Nephron (organoid): ENCODE results near the gene PEA15.

Experiments used
- H3K27ac Mint-ChIP-seq, 3 experiments: 2 replicates each; pipeline ENCODE4 v1.8.0; 2020; ENCODE audit warnings: mixed read lengths in 3 of 3, mild to moderate bottlenecking in 2 of 3, moderate library complexity in 1 of 3
- H3K27me3 Mint-ChIP-seq: 2 replicates; pipeline ENCODE4 v1.8.0; 2021; ENCODE audit warnings: low read depth, mild to moderate bottlenecking, moderate library complexity, mixed read lengths
- H3K36me3 Mint-ChIP-seq: 2 replicates; pipeline ENCODE4 v1.8.0; 2020; ENCODE audit warnings: low read depth, mixed read lengths
- H3K4me1 Mint-ChIP-seq: 2 replicates; pipeline ENCODE4 v1.8.0; 2020; ENCODE audit warnings: mixed read lengths
- H3K4me3 Mint-ChIP-seq, 3 experiments: 2 replicates each; pipeline ENCODE4 v1.8.0; 2020; ENCODE audit warnings: mild to moderate bottlenecking in 3 of 3, mixed read lengths in 3 of 3, moderate library complexity in 2 of 3
- H3K9me3 Mint-ChIP-seq: 2 replicates; pipeline ENCODE4 v1.8.0; 2020; ENCODE audit warnings: mixed read lengths
- TF ChIP-seq, protein P1 (sequence below), 3 experiments: fragments of 200-600 bp; sonication (generic); IDR thresholded peaks; one replicate each; pipeline ENCODE4 v1.5.0; 2021; ENCODE audit warnings: antibody characterized with exemption in 3 of 3; ENCODE audit not compliant: unreplicated experiment in 3 of 3

Gene PEA15

DNA sequence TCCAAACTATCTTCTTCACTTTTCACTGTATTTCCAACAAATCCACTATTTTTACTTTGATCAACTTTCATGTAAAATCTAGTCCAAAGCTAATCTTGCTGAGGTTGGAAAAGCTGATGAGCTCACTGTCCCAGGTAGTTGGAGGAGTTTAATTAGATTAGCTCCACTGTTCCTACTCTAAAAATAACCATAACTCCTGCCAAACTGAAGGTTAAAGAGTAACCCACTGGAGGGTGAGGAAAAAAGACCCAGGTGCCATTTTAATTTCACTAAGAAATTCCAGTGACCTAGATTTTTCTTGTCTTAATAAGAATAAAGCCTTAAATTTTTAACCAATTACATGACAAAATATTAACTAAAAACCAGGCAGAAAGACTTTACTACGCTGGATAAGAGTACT, 41.9 kb downstream of the PEA15 start:
- peak overlapping the region in 1 of 3 experiments; percentile 19 for H3K4me3 Mint-ChIP-seq
- TF ChIP-seq, protein P1, sequence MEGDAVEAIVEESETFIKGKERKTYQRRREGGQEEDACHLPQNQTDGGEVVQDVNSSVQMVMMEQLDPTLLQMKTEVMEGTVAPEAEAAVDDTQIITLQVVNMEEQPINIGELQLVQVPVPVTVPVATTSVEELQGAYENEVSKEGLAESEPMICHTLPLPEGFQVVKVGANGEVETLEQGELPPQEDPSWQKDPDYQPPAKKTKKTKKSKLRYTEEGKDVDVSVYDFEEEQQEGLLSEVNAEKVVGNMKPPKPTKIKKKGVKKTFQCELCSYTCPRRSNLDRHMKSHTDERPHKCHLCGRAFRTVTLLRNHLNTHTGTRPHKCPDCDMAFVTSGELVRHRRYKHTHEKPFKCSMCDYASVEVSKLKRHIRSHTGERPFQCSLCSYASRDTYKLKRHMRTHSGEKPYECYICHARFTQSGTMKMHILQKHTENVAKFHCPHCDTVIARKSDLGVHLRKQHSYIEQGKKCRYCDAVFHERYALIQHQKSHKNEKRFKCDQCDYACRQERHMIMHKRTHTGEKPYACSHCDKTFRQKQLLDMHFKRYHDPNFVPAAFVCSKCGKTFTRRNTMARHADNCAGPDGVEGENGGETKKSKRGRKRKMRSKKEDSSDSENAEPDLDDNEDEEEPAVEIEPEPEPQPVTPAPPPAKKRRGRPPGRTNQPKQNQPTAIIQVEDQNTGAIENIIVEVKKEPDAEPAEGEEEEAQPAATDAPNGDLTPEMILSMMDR (IDR thresholded peaks at IDR 0.05; ENCODE audit: unreplicated experiment in 3 of 3) = no peak
- H3K4me1 Mint-ChIP-seq = peaks cover 46% of the 10 kb centered on the region
- H3K9me3 Mint-ChIP-seq = no peaks in the 10 kb centered on the region
- H3K27me3 Mint-ChIP-seq = no peaks in the 10 kb centered on the region
- peaks cover 33% of the 10 kb centered on the region for H3K36me3 Mint-ChIP-seq
- H3K27ac Mint-ChIP-seq = peak overlapping the region; percentile 87 to 94 (median 89)

DNA sequence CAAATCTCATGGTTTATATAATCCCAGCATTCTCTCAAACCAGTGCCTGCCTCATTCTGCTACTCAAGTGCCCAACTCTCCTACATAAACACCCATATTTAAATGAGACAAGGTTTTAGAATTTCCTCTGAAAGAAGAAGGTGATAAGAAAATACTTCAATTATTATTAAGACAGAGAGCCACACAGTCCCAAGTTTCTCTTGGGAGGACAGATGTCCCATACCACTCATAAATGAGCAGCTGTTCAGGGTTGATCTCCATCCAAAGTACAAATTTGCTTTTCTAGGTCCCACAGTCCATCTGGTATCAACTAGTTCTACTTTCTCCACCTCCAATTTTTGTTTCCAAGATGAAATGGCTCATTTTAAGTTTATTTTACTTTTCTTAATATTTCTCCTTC, 45.8 kb downstream of the PEA15 start:
- TF ChIP-seq, protein P1 (IDR thresholded peaks at IDR 0.05; ENCODE audit: unreplicated experiment in 3 of 3) = no peak
- peaks cover 28% of the 10 kb centered on the region for H3K36me3 Mint-ChIP-seq
- no peaks in the 10 kb centered on the region for H3K27me3 Mint-ChIP-seq
- peaks cover 36% of the 10 kb centered on the region for H3K4me1 Mint-ChIP-seq
- H3K9me3 Mint-ChIP-seq = no peaks in the 10 kb centered on the region
- peak overlapping the region in 2 of 3 experiments; percentile 54 to 65 for H3K27ac Mint-ChIP-seq
- H3K4me3 Mint-ChIP-seq = no peak overlapping the region

DNA sequence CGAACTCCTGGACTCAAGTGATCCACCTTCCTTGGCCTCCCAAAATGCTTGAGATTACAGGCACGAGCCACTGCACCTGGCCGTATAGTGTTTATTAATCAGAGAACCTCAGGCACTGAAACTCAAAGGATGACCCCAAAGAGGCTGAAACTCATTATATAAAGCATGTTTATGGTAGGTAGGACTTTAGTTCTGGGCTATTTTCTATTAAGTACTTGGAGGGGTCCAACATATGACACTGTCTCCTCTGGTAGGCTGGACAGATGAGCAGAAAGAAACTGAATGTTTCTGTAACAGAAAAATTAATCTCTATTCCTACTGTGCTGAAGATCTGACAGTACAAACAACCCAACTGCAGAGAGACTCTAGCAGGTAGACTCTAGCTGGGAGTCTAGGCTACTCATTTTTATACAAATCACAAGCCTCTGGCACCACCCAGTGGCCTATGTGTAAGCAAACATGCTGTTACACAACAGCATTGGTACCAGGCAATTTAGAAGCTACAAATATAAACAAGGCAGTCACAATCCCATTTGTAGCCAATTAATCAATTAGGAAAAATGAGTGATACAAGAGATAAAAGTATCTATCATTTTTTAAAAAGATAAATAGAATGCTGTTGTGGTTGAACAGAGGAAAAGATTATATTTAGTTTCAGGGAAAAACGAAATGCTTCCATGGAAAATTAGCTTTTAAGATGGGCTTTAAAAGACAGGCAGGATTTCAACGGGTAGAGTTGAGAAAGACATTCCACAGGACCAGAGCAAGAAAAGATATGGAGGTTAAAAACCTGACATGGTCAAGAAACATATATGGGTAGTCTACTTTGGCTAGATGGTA, 46.7 kb downstream of the PEA15 start:
- Mint-ChIP-seq H3K27me3 (no peaks in the 10 kb centered on the region), H3K27ac (peak overlapping the region; percentile 65 to 78 (median 68)), H3K4me3 (no peak overlapping the region), H3K4me1 (peaks cover 36% of the 10 kb centered on the region), H3K9me3 (no peaks in the 10 kb centered on the region), H3K36me3 (peaks cover 28% of the 10 kb centered on the region)
- TF ChIP-seq, protein P1 (IDR thresholded peaks at IDR 0.05; ENCODE audit: unreplicated experiment in 3 of 3) = peak; percentile 74 to 79 (median 77)

DNA sequence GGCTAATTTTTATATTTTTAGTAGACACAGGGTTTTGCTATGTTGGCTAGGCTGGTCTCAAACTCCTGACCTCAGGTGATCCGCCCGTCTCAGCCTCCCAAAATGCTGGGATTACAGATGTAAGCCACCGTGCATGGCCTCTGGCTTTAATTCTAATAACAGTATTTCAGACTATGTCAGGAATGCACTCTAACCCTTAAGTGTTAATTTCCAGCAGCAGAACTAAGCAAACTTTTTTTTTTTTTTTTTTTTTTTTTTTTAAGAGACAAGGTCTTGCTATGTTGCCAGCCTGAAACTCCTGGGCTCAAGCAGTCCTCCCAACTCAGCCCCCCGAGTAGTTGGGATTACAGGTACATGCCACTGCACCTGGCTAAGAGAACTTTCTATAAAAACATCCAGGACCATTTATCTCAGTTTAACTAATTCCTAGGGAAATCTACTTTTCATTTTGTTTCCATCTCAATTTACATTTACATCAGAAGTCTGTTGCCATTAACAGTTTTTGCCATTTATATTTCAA, 50.7 kb downstream of the PEA15 start:
- peaks cover 27% of the 10 kb centered on the region for H3K36me3 Mint-ChIP-seq
- H3K27me3 Mint-ChIP-seq = no peaks in the 10 kb centered on the region
- TF ChIP-seq, protein P1 (IDR thresholded peaks at IDR 0.05; ENCODE audit: unreplicated experiment in 3 of 3) = no peak
- H3K4me1 Mint-ChIP-seq = peaks cover 60% of the 10 kb centered on the region
- no peaks in the 10 kb centered on the region for H3K9me3 Mint-ChIP-seq
- peak overlapping the region in 2 of 3 experiments; percentile 63 to 68 for H3K27ac Mint-ChIP-seq
- no peak overlapping the region for H3K4me3 Mint-ChIP-seq

DNA sequence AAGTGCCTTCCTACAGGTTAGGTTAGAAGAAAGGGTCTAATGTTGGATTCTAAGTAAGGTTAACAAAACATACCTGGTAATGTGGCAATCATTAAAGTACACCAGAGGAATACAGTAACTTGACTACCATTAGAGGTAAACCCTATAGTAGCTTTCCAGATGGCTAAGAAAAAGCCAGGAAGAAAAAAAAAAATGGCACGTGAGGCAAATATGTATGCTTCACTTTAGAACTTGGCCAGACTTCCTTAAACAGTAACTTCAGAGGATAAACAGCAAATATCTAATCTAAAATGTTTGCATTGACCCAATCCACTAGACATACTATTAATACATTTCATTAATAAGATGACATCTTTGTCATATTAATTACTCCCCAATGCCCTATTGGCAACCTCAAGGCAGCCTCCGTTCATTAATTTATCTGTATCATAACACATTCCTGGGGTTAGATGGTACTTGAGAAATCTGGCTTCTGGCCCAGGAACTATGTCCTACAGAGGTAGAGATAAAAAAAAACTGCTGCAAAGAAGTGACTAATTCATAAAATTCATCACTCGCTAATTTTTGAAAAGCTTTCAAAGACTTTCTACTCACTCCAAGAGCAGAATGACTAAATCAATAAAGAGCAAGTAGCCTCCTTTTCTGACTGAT, 51.3 kb downstream of the PEA15 start:
- H3K4me1 Mint-ChIP-seq = peaks cover 57% of the 10 kb centered on the region
- H3K4me3 Mint-ChIP-seq = peak overlapping the region in 1 of 3 experiments; percentile 16
- TF ChIP-seq, protein P1 (IDR thresholded peaks at IDR 0.05; ENCODE audit: unreplicated experiment in 3 of 3) = no peak
- H3K36me3 Mint-ChIP-seq = peaks cover 24% of the 10 kb centered on the region
- H3K27me3 Mint-ChIP-seq = no peaks in the 10 kb centered on the region
- H3K9me3 Mint-ChIP-seq = no peaks in the 10 kb centered on the region
- H3K27ac Mint-ChIP-seq = peak overlapping the region; percentile 56 to 68 (median 63)
